GM21360 (cell line): ENCODE data around the gene PTPRD.

ENCODE experiments used
- ATAC-seq: cut with Tn5 transposase; IDR thresholded peaks from one replicate; pipeline ENCODE4 v1.9.1; 2021; ENCODE audit warnings: mild to moderate bottlenecking, moderate library complexity; ENCODE audit not compliant: unreplicated experiment

The PTPRD gene

GRCh38 chr9:10059044-10059443 lies 553.8 kb downstream of the PTPRD start:
- ATAC-seq: no peak

- ATAC-seq: no peak
These were observed 556.9 kb downstream of the PTPRD start for GRCh38 chr9:10055886-10056395.

GRCh38 chr9:10054456-10054855 lies 558.3 kb downstream of the PTPRD start:
- no peak for ATAC-seq

GRCh38 chr9:10052916-10053315 lies 559.9 kb downstream of the PTPRD start:
- no peak for ATAC-seq

GRCh38 chr9:10052181-10052580 lies 560.6 kb downstream of the PTPRD start:
- ATAC-seq: no peak

- no peak for ATAC-seq
These were observed 562.8 kb downstream of the PTPRD start for GRCh38 chr9:10050016-10050415.

- ATAC-seq: no peak
These were observed 563.8 kb downstream of the PTPRD start for GRCh38 chr9:10048994-10049393.

- ATAC-seq: no peak
These were observed 567.2 kb downstream of the PTPRD start for GRCh38 chr9:10045598-10045997.

GRCh38 chr9:10041726-10042229 lies 571.0 kb downstream of the PTPRD start:
- ATAC-seq: no peak

GRCh38 chr9:10036095-10036494 lies 576.7 kb downstream of the PTPRD start:
- no peak for ATAC-seq

GRCh38 chr9:10032166-10032565 lies 580.6 kb downstream of the PTPRD start:
- no peak for ATAC-seq

- no peak for ATAC-seq
These were observed 586.3 kb downstream of the PTPRD start for GRCh38 chr9:10026443-10026984.

- ATAC-seq: no peak
These were observed 597.0 kb downstream of the PTPRD start for GRCh38 chr9:10015755-10016154.

GRCh38 chr9:10014889-10015288 lies 597.9 kb downstream of the PTPRD start:
- no peak for ATAC-seq

GRCh38 chr9:10009401-10009800 lies 603.4 kb downstream of the PTPRD start:
- no peak for ATAC-seq

- no peak for ATAC-seq
These were observed 604.6 kb downstream of the PTPRD start for GRCh38 chr9:10008101-10008799.

GRCh38 chr9:10007356-10007755 lies 605.4 kb downstream of the PTPRD start:
- ATAC-seq: no peak

GRCh38 chr9:10005206-10005605 lies 607.6 kb downstream of the PTPRD start:
- no peak for ATAC-seq

- ATAC-seq: no peak
These were observed 609.8 kb downstream of the PTPRD start for GRCh38 chr9:10003047-10003446.

- no peak for ATAC-seq
These were observed 612.1 kb downstream of the PTPRD start for GRCh38 chr9:10000669-10001068.

- no peak for ATAC-seq
These were observed 614.1 kb downstream of the PTPRD start for GRCh38 chr9:9998491-9999287.

GRCh38 chr9:9997585-9997984 lies 615.2 kb downstream of the PTPRD start:
- ATAC-seq: no peak
